Astrocyte (in vitro differentiated cells and primary cell): Measurements from ENCODE around the gene LRATD1. TPM values are rescaled to one million over a fixed set of nuclear protein-coding genes. Genes with fewer than 3 reads are reported as not detected.

Experiments
- DNase-seq: peaks from one replicate; pipeline ENCODE4 v3.0.0-alpha.2; 2010; ENCODE audit warnings: low read depth
- FAIRE-seq: peaks from 2 replicates; lab custom pipeline; 2011; peaks lifted over from hg19 to GRCh38; lab: Jason Lieb, UNC
- H2AFZ ChIP-seq: 2 replicates; pipeline ENCODE4 v1.6.0; 2012; ENCODE audit warnings: low read depth, low read length, inconsistent platforms
- H3K27ac ChIP-seq: 2 replicates; pipeline ENCODE4 v1.5.1; 2011; ENCODE audit warnings: low read depth, low read length, inconsistent platforms
- H3K27me3 ChIP-seq: 2 replicates; pipeline ENCODE4 v1.6.0; 2011; ENCODE audit warnings: low read length, inconsistent platforms; ENCODE audit not compliant: insufficient read depth
- H3K36me3 ChIP-seq: 2 replicates; pipeline ENCODE4 v1.5.1; 2011; ENCODE audit warnings: low read length, inconsistent platforms; ENCODE audit not compliant: insufficient read depth
- H3K4me1 ChIP-seq: 2 replicates; pipeline ENCODE4 v1.5.1; 2011; ENCODE audit warnings: low read length, inconsistent platforms; ENCODE audit not compliant: insufficient read depth
- H3K4me2 ChIP-seq: 2 replicates; pipeline ENCODE4 v1.6.0; 2012; ENCODE audit warnings: low read length, inconsistent platforms
- H3K4me3 ChIP-seq: 2 replicates; pipeline ENCODE4 v1.5.1; 2011; ENCODE audit warnings: low read depth, mild to moderate bottlenecking, low read length, inconsistent platforms; ENCODE audit not compliant: insufficient read depth
- H3K79me2 ChIP-seq: 2 replicates; pipeline ENCODE4 v1.6.0; 2012; ENCODE audit warnings: mild to moderate bottlenecking, low read length, inconsistent platforms; ENCODE audit not compliant: insufficient read depth
- H3K9ac ChIP-seq: 2 replicates; pipeline ENCODE4 v1.6.0; 2012; ENCODE audit warnings: mild to moderate bottlenecking, low read length, inconsistent platforms
- H3K9me3 ChIP-seq: 2 replicates; pipeline ENCODE4 v1.5.1; 2012; ENCODE audit warnings: low read depth, mild to moderate bottlenecking, low read length, inconsistent platforms; ENCODE audit not compliant: insufficient read depth
- H4K20me1 ChIP-seq: 2 replicates; pipeline ENCODE4 v1.6.0; 2012; ENCODE audit warnings: low read length, inconsistent platforms; ENCODE audit not compliant: insufficient read depth
- H3K27ac Mint-ChIP-seq: one replicate; pipeline ENCODE4 v1.8.0; 2021; ENCODE audit warnings: mild to moderate bottlenecking, mixed read lengths; ENCODE audit not compliant: unreplicated experiment
- H3K27me3 Mint-ChIP-seq: one replicate; pipeline ENCODE4 v1.8.0; 2021; ENCODE audit warnings: low read depth, mixed read lengths; ENCODE audit not compliant: unreplicated experiment
- H3K36me3 Mint-ChIP-seq: one replicate; pipeline ENCODE4 v1.8.0; 2021; ENCODE audit warnings: low read depth, mixed read lengths; ENCODE audit not compliant: unreplicated experiment
- H3K4me1 Mint-ChIP-seq: one replicate; pipeline ENCODE4 v1.8.0; 2021; ENCODE audit warnings: low read depth, mixed read lengths; ENCODE audit not compliant: unreplicated experiment
- H3K4me3 Mint-ChIP-seq: one replicate; pipeline ENCODE4 v1.8.0; 2021; ENCODE audit warnings: mild to moderate bottlenecking, moderate library complexity, mixed read lengths; ENCODE audit not compliant: unreplicated experiment
- H3K9me3 Mint-ChIP-seq: one replicate; pipeline ENCODE4 v1.8.0; 2021; ENCODE audit warnings: mild to moderate bottlenecking, mixed read lengths; ENCODE audit not compliant: unreplicated experiment
- EZH2 ChIP-seq: IDR thresholded peaks from 2 replicates; pipeline ENCODE4 v1.6.1; 2012; ENCODE audit warnings: mild to moderate bottlenecking, low read length, inconsistent platforms; ENCODE audit not compliant: insufficient read depth
- total RNA-seq: library from RNA; stranded (reverse); gene quantifications from 2 replicates; pipeline ENCODE4 v1.2.1, GENCODE V29; 2021
- TF ChIP-seq, protein P1 (sequence below): IDR thresholded peaks from 2 replicates; pipeline ENCODE4 v1.5.1; 2011; ENCODE audit warnings: low read depth, mild to moderate bottlenecking, inconsistent platforms, low read length, moderate library complexity; ENCODE audit not compliant: insufficient read depth

Gene LRATD1
- total RNA-seq, 1 donor from 2014 or later: 28.3 TPM

DNA sequence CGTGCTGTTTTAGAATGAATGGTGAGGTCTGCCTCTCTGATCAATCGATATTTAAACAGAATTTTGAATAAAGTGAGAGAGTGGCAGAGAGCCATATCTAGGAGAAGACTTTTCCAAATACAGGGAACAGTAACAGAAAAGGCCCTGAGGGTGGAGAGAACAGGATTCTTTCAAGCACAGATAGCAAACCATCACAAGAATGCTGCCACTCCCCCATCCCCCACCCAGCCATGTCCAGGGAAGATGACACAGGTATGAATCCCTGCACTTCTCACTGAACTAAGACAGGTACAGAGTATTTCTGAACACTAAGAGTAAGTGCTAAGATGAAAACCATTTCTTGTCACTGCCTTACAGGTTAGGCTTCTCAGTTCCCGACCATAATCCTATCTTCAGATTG, 23.6 kb downstream of the LRATD1 start:
- Histone ChIP-seq H4K20me1 (no peaks in the 10 kb centered on the region), H3K79me2 (no peaks in the 10 kb centered on the region), H3K4me1 (no peaks in the 10 kb centered on the region), H2AFZ (no peak overlapping the region), H3K4me2 (no peak overlapping the region), H3K9me3 (no peaks in the 10 kb centered on the region), H3K36me3 (no peaks in the 10 kb centered on the region), H3K4me3 (no peak overlapping the region), H3K27ac (no peak overlapping the region), H3K9ac (no peak overlapping the region), H3K27me3 (no peaks in the 10 kb centered on the region)
- Mint-ChIP-seq H3K27ac (no peak overlapping the region), H3K27me3 (no peaks in the 10 kb centered on the region), H3K4me3 (no peak overlapping the region), H3K9me3 (no peaks in the 10 kb centered on the region), H3K4me1 (no peaks in the 10 kb centered on the region), H3K36me3 (no peaks in the 10 kb centered on the region)
- TF ChIP-seq EZH2: no peak
- TF ChIP-seq, protein P1, sequence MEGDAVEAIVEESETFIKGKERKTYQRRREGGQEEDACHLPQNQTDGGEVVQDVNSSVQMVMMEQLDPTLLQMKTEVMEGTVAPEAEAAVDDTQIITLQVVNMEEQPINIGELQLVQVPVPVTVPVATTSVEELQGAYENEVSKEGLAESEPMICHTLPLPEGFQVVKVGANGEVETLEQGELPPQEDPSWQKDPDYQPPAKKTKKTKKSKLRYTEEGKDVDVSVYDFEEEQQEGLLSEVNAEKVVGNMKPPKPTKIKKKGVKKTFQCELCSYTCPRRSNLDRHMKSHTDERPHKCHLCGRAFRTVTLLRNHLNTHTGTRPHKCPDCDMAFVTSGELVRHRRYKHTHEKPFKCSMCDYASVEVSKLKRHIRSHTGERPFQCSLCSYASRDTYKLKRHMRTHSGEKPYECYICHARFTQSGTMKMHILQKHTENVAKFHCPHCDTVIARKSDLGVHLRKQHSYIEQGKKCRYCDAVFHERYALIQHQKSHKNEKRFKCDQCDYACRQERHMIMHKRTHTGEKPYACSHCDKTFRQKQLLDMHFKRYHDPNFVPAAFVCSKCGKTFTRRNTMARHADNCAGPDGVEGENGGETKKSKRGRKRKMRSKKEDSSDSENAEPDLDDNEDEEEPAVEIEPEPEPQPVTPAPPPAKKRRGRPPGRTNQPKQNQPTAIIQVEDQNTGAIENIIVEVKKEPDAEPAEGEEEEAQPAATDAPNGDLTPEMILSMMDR: no peak
- DNase-seq (no peak), FAIRE-seq (no peak)

DNA sequence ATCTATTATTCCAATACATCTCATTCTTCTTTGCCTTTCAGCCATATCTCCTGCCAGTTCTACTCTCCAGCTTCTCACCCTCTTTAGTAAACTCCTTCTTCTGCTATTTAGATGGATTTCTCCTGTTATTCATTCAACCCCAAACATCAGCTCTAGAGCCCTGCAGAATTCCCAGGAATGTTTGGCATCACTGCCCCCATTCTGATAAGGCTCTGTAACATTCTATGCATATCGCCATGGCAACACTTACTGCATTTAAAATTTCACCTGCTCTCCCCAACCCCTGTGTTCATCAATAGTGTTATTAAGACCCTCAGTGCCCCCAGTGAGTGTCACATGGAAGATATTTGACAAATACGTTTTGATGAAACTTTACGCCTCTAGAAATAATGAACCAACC, 28.6 kb downstream of the LRATD1 start:
- H3K9me3 Mint-ChIP-seq: no peaks in the 10 kb centered on the region
- H3K27ac Mint-ChIP-seq: no peak overlapping the region
- H3K4me1 ChIP-seq: no peaks in the 10 kb centered on the region
- FAIRE-seq (no peak), DNase-seq (no peak)
- H3K4me2 ChIP-seq: no peak overlapping the region
- H3K36me3 Mint-ChIP-seq: no peaks in the 10 kb centered on the region
- H3K27me3 ChIP-seq: no peaks in the 10 kb centered on the region
- no peak overlapping the region for H3K4me3 Mint-ChIP-seq
- H3K36me3 ChIP-seq: no peaks in the 10 kb centered on the region
- H3K4me3 ChIP-seq: no peak overlapping the region
- H3K9me3 ChIP-seq: no peaks in the 10 kb centered on the region
- no peak overlapping the region for H3K9ac ChIP-seq
- H3K27ac ChIP-seq: no peak overlapping the region
- H3K79me2 ChIP-seq: no peaks in the 10 kb centered on the region
- no peak overlapping the region for H2AFZ ChIP-seq
- TF ChIP-seq, protein P1: no peak
- TF ChIP-seq EZH2: no peak
- H3K27me3 Mint-ChIP-seq: no peaks in the 10 kb centered on the region
- no peaks in the 10 kb centered on the region for H3K4me1 Mint-ChIP-seq
- no peaks in the 10 kb centered on the region for H4K20me1 ChIP-seq

DNA sequence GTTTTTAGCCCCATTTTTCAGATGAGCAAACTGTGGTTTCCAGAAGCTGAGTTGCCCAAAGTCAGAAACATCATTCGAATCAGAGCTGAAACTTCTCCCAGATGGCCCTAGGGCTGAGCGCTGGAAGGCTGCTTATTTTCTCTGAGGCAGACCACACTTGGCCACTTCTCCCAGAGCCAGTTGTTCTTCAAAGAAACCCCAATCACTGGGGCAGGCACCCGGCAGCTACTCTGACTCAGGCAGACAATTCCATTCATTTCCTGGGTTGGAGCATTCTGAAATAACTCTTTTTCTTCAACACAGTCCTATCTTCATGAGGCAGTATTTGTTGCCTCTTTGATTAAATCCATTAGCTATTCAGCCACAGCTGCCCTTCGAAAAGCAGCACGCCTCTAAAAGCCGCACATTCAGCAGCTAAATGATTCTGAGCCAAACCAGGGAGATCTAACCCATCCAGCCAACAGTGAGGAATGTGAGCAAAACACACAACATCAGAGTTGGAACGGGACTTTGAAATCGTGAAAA, 40.9 kb downstream of the LRATD1 start:
- DNase-seq (peak; percentile 68), FAIRE-seq (no peak)
- Histone ChIP-seq H3K4me1 (no peaks in the 10 kb centered on the region), H3K4me2 (peak overlapping the region; percentile 21), H3K9ac (no peak overlapping the region), H3K9me3 (no peaks in the 10 kb centered on the region), H3K27ac (no peak overlapping the region), H3K27me3 (no peaks in the 10 kb centered on the region), H3K4me3 (no peak overlapping the region), H3K36me3 (no peaks in the 10 kb centered on the region), H2AFZ (no peak overlapping the region), H3K79me2 (no peaks in the 10 kb centered on the region), H4K20me1 (no peaks in the 10 kb centered on the region)
- TF ChIP-seq, protein P1: no peak
- no peak for TF ChIP-seq EZH2
- H3K4me3 Mint-ChIP-seq: no peak overlapping the region
- no peaks in the 10 kb centered on the region for H3K9me3 Mint-ChIP-seq
- H3K27ac Mint-ChIP-seq: no peak overlapping the region
- peaks cover 2% of the 10 kb centered on the region for H3K27me3 Mint-ChIP-seq
- no peaks in the 10 kb centered on the region for H3K36me3 Mint-ChIP-seq
- peaks cover 15% of the 10 kb centered on the region for H3K4me1 Mint-ChIP-seq
